ENCODE measurements around the gene EIF3I.

EIF3I gene

GRCh38 chr1:32231843-32232432 is 9.7 kb downstream of the EIF3I start:
- Histone ChIP-seq H2BK15ac (ENCODE audit: low read length) (no peak overlapping the region), H3K4me1 (ENCODE audit: control insufficient read depth in 2 of 2, insufficient read depth in 1 of 2, low read depth in 1 of 2, low read length in 2 of 2) (peaks cover 0 to 2% of the 10 kb centered on the region in 2 donors), H3K79me1 (ENCODE audit: low read depth, low read length) (peaks cover 5% of the 10 kb centered on the region), H3K27me3 (ENCODE audit: control insufficient read depth in 3 of 3, insufficient read depth in 3 of 3, low read depth in 1 of 3, low read length in 3 of 3) (no peaks in the 10 kb centered on the region), H4K8ac (ENCODE audit: low read depth, low read length) (no peak overlapping the region), H3K36me3 (replicated peaks in 1 of 2; ENCODE audit: control insufficient read depth in 2 of 2, insufficient read depth in 2 of 2, low read length in 2 of 2) (peaks cover 36 to 55% of the 10 kb centered on the region in 2 donors), H3K9ac (ENCODE audit: low read depth, low read length, poor library complexity) (no peak overlapping the region), H2BK5ac (ENCODE audit: low read length) (peak overlapping the region; percentile 10), H2BK120ac (ENCODE audit: low read depth, low read length) (no peak overlapping the region), H4K91ac (ENCODE audit: low read depth, low read length, poor library complexity) (no peak overlapping the region), H2AK5ac (ENCODE audit: low read depth, low read length) (no peak overlapping the region), H3K4me2 (ENCODE audit: insufficient read depth, low read length, poor library complexity, severe bottlenecking) (no peak overlapping the region), H2BK12ac (ENCODE audit: low read length) (no peak overlapping the region), H3K4me3 (ENCODE audit: low read length in 2 of 2) (no peak overlapping the region), H3K27ac (replicated peaks; ENCODE audit: low read length) (no peak overlapping the region), H2AFZ (ENCODE audit: low read length) (no peak overlapping the region), H3K18ac (ENCODE audit: low read length) (no peak overlapping the region), H3K9me3 (replicated peaks in 1 of 2; ENCODE audit: control insufficient read depth in 2 of 2, insufficient read depth in 1 of 2, low read depth in 1 of 2, low read length in 2 of 2) (no peaks in the 10 kb centered on the region), H3K23ac (ENCODE audit: low read depth, low read length, poor library complexity) (no peak overlapping the region), H3K14ac (ENCODE audit: low read length) (no peak overlapping the region), H3K4ac (ENCODE audit: low read length) (no peak overlapping the region)
- no peak for DNase-seq (ENCODE audit: low spot score)
- WGBS, 2 donors (ENCODE audit: extremely low coverage in 2 of 2, insufficient read length in 2 of 2, insufficient replicate concordance in 1 of 2), result no CpG with 5 or more reads among the region's 5 CpGs

DNA sequence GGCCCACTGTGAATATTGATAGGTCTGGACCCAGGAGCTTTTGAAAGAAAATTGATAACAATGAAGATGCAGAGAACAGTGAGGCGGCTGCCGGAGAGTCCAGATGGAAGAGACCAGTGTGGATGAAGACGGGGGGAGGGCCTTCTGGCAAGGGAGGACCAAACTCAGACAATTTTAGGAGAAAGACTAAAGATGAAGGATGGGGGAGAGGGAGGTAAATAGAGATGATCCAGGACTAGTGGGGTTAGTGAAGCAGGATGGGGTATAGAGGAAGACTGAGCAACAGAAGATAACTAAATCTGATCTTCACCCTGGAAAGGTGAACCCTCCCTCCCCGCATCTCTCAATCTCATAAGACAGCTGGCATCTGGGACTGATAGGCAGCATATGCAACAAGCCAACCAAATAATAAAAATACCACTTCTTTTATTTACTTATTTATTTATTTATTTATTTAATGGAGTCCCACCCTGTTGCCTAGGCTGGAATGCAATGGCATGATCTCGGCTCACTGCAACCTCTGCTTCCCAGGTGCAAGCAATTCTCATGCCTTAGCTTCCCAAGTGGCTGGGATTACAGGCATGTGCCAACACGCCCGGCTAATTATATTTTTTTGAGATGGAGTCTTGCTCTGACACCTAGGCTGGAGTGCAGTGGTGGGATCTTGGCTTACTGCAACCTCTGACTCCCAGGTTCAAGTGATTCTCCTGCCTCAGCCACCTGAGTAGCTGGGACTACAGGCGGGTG is 10.5 kb downstream of the EIF3I start:
- no peak overlapping the region for H3K27ac ChIP-seq (replicated peaks; ENCODE audit: low read length)
- no CpG with 5 or more reads among the region's 8 CpGs for WGBS, 2 donors (ENCODE audit: extremely low coverage in 2 of 2, insufficient read length in 2 of 2, insufficient replicate concordance in 1 of 2)
- no peak for DNase-seq (ENCODE audit: low spot score)

GRCh38 chr1:32234792-32235191 is 12.6 kb downstream of the EIF3I start:
- DNase-seq (ENCODE audit: low spot score), result no peak
- no peak overlapping the region for H2BK15ac ChIP-seq (ENCODE audit: low read length)
- peaks cover 0 to 4% of the 10 kb centered on the region in 2 donors for H3K4me1 ChIP-seq (ENCODE audit: control insufficient read depth in 2 of 2, insufficient read depth in 1 of 2, low read depth in 1 of 2, low read length in 2 of 2)
- no peak overlapping the region for H3K4me2 ChIP-seq (ENCODE audit: insufficient read depth, low read length, poor library complexity, severe bottlenecking)
- no peak overlapping the region for H3K9ac ChIP-seq (ENCODE audit: low read depth, low read length, poor library complexity)
- H4K91ac ChIP-seq (ENCODE audit: low read depth, low read length, poor library complexity), result no peak overlapping the region
- no peak overlapping the region for H3K23ac ChIP-seq (ENCODE audit: low read depth, low read length, poor library complexity)
- no peaks in the 10 kb centered on the region for H3K9me3 ChIP-seq (replicated peaks in 1 of 2; ENCODE audit: control insufficient read depth in 2 of 2, insufficient read depth in 1 of 2, low read depth in 1 of 2, low read length in 2 of 2)
- H2AFZ ChIP-seq (ENCODE audit: low read length), result no peak overlapping the region
- H3K18ac ChIP-seq (ENCODE audit: low read length), result no peak overlapping the region
- no peaks in the 10 kb centered on the region for H3K27me3 ChIP-seq (ENCODE audit: control insufficient read depth in 3 of 3, insufficient read depth in 3 of 3, low read depth in 1 of 3, low read length in 3 of 3)
- WGBS, 2 donors (ENCODE audit: extremely low coverage in 2 of 2, insufficient read length in 2 of 2, insufficient replicate concordance in 1 of 2), result no CpG with 5 or more reads among the region's 7 CpGs
- no peak overlapping the region for H3K14ac ChIP-seq (ENCODE audit: low read length)
- peak overlapping the region; percentile 24 for H2BK5ac ChIP-seq (ENCODE audit: low read length)
- no peak overlapping the region for H3K4ac ChIP-seq (ENCODE audit: low read length)
- no peak overlapping the region for H2BK12ac ChIP-seq (ENCODE audit: low read length)
- H3K79me1 ChIP-seq (ENCODE audit: low read depth, low read length), result peaks cover 5% of the 10 kb centered on the region
- H2BK120ac ChIP-seq (ENCODE audit: low read depth, low read length), result no peak overlapping the region
- no peak overlapping the region for H4K8ac ChIP-seq (ENCODE audit: low read depth, low read length)
- no peak overlapping the region for H2AK5ac ChIP-seq (ENCODE audit: low read depth, low read length)
- H3K27ac ChIP-seq (replicated peaks; ENCODE audit: low read length), result no peak overlapping the region
- peaks cover 19 to 29% of the 10 kb centered on the region in 2 donors for H3K36me3 ChIP-seq (replicated peaks in 1 of 2; ENCODE audit: control insufficient read depth in 2 of 2, insufficient read depth in 2 of 2, low read length in 2 of 2)
- no peak overlapping the region for H3K4me3 ChIP-seq (ENCODE audit: low read length in 2 of 2)

More for the DNA sequence above, 10.5 kb downstream of the EIF3I start:
- peak overlapping the region; percentile 10 for H2BK5ac ChIP-seq (ENCODE audit: low read length)
- H2AK5ac ChIP-seq (ENCODE audit: low read depth, low read length), result no peak overlapping the region
- H3K23ac ChIP-seq (ENCODE audit: low read depth, low read length, poor library complexity), result no peak overlapping the region
- H2BK120ac ChIP-seq (ENCODE audit: low read depth, low read length), result no peak overlapping the region
- peaks cover 33 to 47% of the 10 kb centered on the region in 2 donors for H3K36me3 ChIP-seq (replicated peaks in 1 of 2; ENCODE audit: control insufficient read depth in 2 of 2, insufficient read depth in 2 of 2, low read length in 2 of 2)
- no peaks in the 10 kb centered on the region for H3K27me3 ChIP-seq (ENCODE audit: control insufficient read depth in 3 of 3, insufficient read depth in 3 of 3, low read depth in 1 of 3, low read length in 3 of 3)
- no peak overlapping the region for H4K8ac ChIP-seq (ENCODE audit: low read depth, low read length)
- no peak overlapping the region for H3K4me3 ChIP-seq (ENCODE audit: low read length in 2 of 2)
- no peak overlapping the region for H3K4me2 ChIP-seq (ENCODE audit: insufficient read depth, low read length, poor library complexity, severe bottlenecking)
- no peak overlapping the region for H2BK15ac ChIP-seq (ENCODE audit: low read length)
- no peak overlapping the region for H4K91ac ChIP-seq (ENCODE audit: low read depth, low read length, poor library complexity)
- no peak overlapping the region for H2AFZ ChIP-seq (ENCODE audit: low read length)
- H3K9me3 ChIP-seq (replicated peaks in 1 of 2; ENCODE audit: control insufficient read depth in 2 of 2, insufficient read depth in 1 of 2, low read depth in 1 of 2, low read length in 2 of 2), result no peaks in the 10 kb centered on the region
- H3K79me1 ChIP-seq (ENCODE audit: low read depth, low read length), result peaks cover 5% of the 10 kb centered on the region
- H2BK12ac ChIP-seq (ENCODE audit: low read length), result no peak overlapping the region
- H3K4ac ChIP-seq (ENCODE audit: low read length), result no peak overlapping the region
- peaks cover 0 to 2% of the 10 kb centered on the region in 2 donors for H3K4me1 ChIP-seq (ENCODE audit: control insufficient read depth in 2 of 2, insufficient read depth in 1 of 2, low read depth in 1 of 2, low read length in 2 of 2)
- H3K9ac ChIP-seq (ENCODE audit: low read depth, low read length, poor library complexity), result no peak overlapping the region
- no peak overlapping the region for H3K18ac ChIP-seq (ENCODE audit: low read length)
- no peak overlapping the region for H3K14ac ChIP-seq (ENCODE audit: low read length)

DNA sequence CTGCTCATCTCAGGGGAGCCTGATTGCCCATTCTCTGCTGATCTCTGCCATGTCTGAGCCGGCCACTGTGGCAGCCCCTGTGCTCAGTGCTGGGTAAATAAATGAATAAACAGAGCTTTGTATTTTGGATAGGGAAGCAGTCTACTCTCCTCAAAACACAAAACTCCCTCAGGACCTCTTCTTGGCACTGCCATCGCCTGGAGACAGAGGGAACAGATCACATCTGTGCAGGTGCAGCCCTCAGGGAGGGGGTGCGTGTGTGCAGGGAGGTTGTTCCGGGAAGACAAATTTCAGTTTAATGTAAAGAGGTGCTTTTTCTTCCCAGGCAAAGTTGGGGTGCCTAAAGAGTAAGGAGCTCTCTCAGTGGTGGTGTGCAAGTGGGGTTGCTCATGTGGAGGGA is 17.1 kb downstream of the EIF3I start:
- peak overlapping the region in 1 of 2 donors; percentile 92 for H3K4me3 ChIP-seq (ENCODE audit: low read length in 2 of 2)
- H2BK5ac ChIP-seq (ENCODE audit: low read length), result peak overlapping the region; percentile 93
- H3K14ac ChIP-seq (ENCODE audit: low read length), result peak overlapping the region; percentile 100
- H3K79me1 ChIP-seq (ENCODE audit: low read depth, low read length), result peaks cover 6% of the 10 kb centered on the region
- peak overlapping the region; percentile 99 for H2BK15ac ChIP-seq (ENCODE audit: low read length)
- no peak overlapping the region for H4K91ac ChIP-seq (ENCODE audit: low read depth, low read length, poor library complexity)
- peaks cover 3 to 7% of the 10 kb centered on the region in 2 donors for H3K4me1 ChIP-seq (ENCODE audit: control insufficient read depth in 2 of 2, insufficient read depth in 1 of 2, low read depth in 1 of 2, low read length in 2 of 2)
- H2AFZ ChIP-seq (ENCODE audit: low read length), result no peak overlapping the region
- peak overlapping the region; percentile 84 for H2BK12ac ChIP-seq (ENCODE audit: low read length)
- H2AK5ac ChIP-seq (ENCODE audit: low read depth, low read length), result peak overlapping the region; percentile 75
- no CpG with 5 or more reads among the region's 4 CpGs for WGBS, 2 donors (ENCODE audit: extremely low coverage in 2 of 2, insufficient read length in 2 of 2, insufficient replicate concordance in 1 of 2)
- no peaks in the 10 kb centered on the region for H3K9me3 ChIP-seq (replicated peaks in 1 of 2; ENCODE audit: control insufficient read depth in 2 of 2, insufficient read depth in 1 of 2, low read depth in 1 of 2, low read length in 2 of 2)
- H3K23ac ChIP-seq (ENCODE audit: low read depth, low read length, poor library complexity), result peak overlapping the region; percentile 85
- H3K36me3 ChIP-seq (replicated peaks in 1 of 2; ENCODE audit: control insufficient read depth in 2 of 2, insufficient read depth in 2 of 2, low read length in 2 of 2), result peaks cover 0 to 8% of the 10 kb centered on the region in 2 donors
- H3K18ac ChIP-seq (ENCODE audit: low read length), result peak overlapping the region; percentile 99
- H3K27me3 ChIP-seq (ENCODE audit: control insufficient read depth in 3 of 3, insufficient read depth in 3 of 3, low read depth in 1 of 3, low read length in 3 of 3), result no peaks in the 10 kb centered on the region
- H2BK120ac ChIP-seq (ENCODE audit: low read depth, low read length), result peak overlapping the region; percentile 91
- no peak for DNase-seq (ENCODE audit: low spot score)
- H4K8ac ChIP-seq (ENCODE audit: low read depth, low read length), result no peak overlapping the region
- H3K9ac ChIP-seq (ENCODE audit: low read depth, low read length, poor library complexity), result peak overlapping the region; percentile 97
- no peak overlapping the region for H3K4ac ChIP-seq (ENCODE audit: low read length)
- peak overlapping the region; percentile 99 for H3K4me2 ChIP-seq (ENCODE audit: insufficient read depth, low read length, poor library complexity, severe bottlenecking)
- H3K27ac ChIP-seq (replicated peaks; ENCODE audit: low read length), result peak overlapping the region; percentile 92
